ENCODE data around the gene ST6GALNAC5. TPM values are rescaled to one million over a fixed set of nuclear protein-coding genes. Genes with fewer than 3 reads are reported as not detected.
A peak's percentile ranks its signal among the peaks of the same experiment; 100 is the strongest.

ST6GALNAC5 gene
- total and polyA plus RNA-seq, 10 of the 15 experiments (the other 5 are each of a cell fraction or from before 2014, with no cell fraction given): under 0.01 to 1.8 (median 0.07) TPM; not detected in 6

GRCh38 chr1:76901158-76901767 is 34.0 kb downstream of the ST6GALNAC5 start:
- ATAC-seq (peak; percentile 99), FAIRE-seq (peak; percentile 81), DNase-seq (ENCODE audit: low read depth, low spot score) (peak; percentile 9)
- BruUV-seq (replicated peaks): no TSS peak
- H3K4me1 ChIP-seq (ENCODE audit: control insufficient read depth, insufficient read depth, low read length): no peaks in the 10 kb centered on the region
- TF ChIP-seq ATF7 (IDR thresholded peaks at IDR 0.05; ENCODE audit: low read depth) (no peak), RB1 (IDR thresholded peaks at IDR 0.05; ENCODE audit: borderline replicate concordance) (0 out of 2 replicates have a peak, but pooled peaks have one; percentile 37), SMC3 (IDR thresholded peaks at IDR 0.05; ENCODE audit: borderline replicate concordance, low read length) (peak; percentile 75; the same call in 1 of the 2 replicates), SMARCA5 (IDR thresholded peaks at IDR 0.05) (peak; percentile 78; the same call in 1 of the 2 replicates), YY1 (IDR thresholded peaks at IDR 0.05; ENCODE audit: low read depth, low read length) (0 out of 2 replicates have a peak, but pooled peaks have one; percentile 46), RAD21 (IDR thresholded peaks at IDR 0.05; ENCODE audit: insufficient read depth, low read depth, low read length) (peak; percentile 71)
- TF ChIP-seq, protein P1, sequence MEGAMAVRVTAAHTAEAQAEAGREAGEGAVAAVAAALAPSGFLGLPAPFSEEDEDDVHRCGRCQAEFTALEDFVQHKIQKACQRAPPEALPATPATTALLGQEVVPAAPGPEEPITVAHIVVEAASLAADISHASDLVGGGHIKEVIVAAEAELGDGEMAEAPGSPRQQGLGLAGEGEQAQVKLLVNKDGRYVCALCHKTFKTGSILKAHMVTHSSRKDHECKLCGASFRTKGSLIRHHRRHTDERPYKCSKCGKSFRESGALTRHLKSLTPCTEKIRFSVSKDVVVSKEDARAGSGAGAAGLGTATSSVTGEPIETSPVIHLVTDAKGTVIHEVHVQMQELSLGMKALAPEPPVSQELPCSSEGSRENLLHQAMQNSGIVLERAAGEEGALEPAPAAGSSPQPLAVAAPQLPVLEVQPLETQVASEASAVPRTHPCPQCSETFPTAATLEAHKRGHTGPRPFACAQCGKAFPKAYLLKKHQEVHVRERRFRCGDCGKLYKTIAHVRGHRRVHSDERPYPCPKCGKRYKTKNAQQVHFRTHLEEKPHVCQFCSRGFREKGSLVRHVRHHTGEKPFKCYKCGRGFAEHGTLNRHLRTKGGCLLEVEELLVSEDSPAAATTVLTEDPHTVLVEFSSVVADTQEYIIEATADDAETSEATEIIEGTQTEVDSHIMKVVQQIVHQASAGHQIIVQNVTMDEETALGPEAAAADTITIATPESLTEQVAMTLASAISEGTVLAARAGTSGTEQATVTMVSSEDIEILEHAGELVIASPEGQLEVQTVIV (IDR thresholded peaks at IDR 0.05; ENCODE audit: borderline replicate concordance, partially characterized antibody): no peak
- TF ChIP-seq, protein P2, sequence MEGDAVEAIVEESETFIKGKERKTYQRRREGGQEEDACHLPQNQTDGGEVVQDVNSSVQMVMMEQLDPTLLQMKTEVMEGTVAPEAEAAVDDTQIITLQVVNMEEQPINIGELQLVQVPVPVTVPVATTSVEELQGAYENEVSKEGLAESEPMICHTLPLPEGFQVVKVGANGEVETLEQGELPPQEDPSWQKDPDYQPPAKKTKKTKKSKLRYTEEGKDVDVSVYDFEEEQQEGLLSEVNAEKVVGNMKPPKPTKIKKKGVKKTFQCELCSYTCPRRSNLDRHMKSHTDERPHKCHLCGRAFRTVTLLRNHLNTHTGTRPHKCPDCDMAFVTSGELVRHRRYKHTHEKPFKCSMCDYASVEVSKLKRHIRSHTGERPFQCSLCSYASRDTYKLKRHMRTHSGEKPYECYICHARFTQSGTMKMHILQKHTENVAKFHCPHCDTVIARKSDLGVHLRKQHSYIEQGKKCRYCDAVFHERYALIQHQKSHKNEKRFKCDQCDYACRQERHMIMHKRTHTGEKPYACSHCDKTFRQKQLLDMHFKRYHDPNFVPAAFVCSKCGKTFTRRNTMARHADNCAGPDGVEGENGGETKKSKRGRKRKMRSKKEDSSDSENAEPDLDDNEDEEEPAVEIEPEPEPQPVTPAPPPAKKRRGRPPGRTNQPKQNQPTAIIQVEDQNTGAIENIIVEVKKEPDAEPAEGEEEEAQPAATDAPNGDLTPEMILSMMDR (IDR thresholded peaks at IDR 0.05 in 2 of 3, conservative IDR thresholded peaks at IDR 0.05 in 1 of 3; ENCODE audit: control insufficient read depth in 2 of 3, extremely low read depth in 1 of 3, insufficient read depth in 1 of 3, low read depth in 3 of 3, low read length in 3 of 3): peak; percentile 72 to 80 (median 78)
- H3K79me2 ChIP-seq (ENCODE audit: control insufficient read depth, insufficient read depth, low read length): no peaks in the 10 kb centered on the region
- H3K27ac ChIP-seq (ENCODE audit: control insufficient read depth, insufficient read depth): no peak overlapping the region
- H3K4me3 ChIP-seq: no peak overlapping the region
- ChIA-PET RAD21 (ENCODE audit: unreplicated experiment) (interaction anchor here (0.8 to 1.5 kb wide), 4 partner anchors 37 to 224 kb away, joined by 3 to 6 read pairs (median 4); no protein-coding TSS in a partner anchor), POLR2A (no interaction called here), SMC1A (ENCODE audit: uncharacterized antibody, unreplicated experiment) (interaction anchor here (1.9 kb wide), 1 partner anchor 129 kb away, joined by 11 read pairs; no protein-coding TSS in a partner anchor), CTCF (interaction anchor here (1.0 to 1.2 kb wide), 3 partner anchors 35 to 225 kb away, joined by 3 to 6 read pairs (median 4); no protein-coding TSS in a partner anchor)
- in situ Hi-C loops (cut with MboI): no loop called here
- no peaks in the 10 kb centered on the region for H3K27me3 ChIP-seq (replicated peaks in 1 of 2; ENCODE audit: control insufficient read depth in 2 of 2, insufficient read depth in 2 of 2, low read length in 1 of 2)
- no peaks in the 10 kb centered on the region for H3K9me3 ChIP-seq (replicated peaks; ENCODE audit: control insufficient read depth, insufficient read depth, low read length)
- no peak overlapping the region for H2AFZ ChIP-seq (ENCODE audit: control insufficient read depth, low read depth, low read length)
- no peak overlapping the region for H3K4me2 ChIP-seq (ENCODE audit: control insufficient read depth, insufficient read depth)
- no peaks in the 10 kb centered on the region for H4K20me1 ChIP-seq (ENCODE audit: control insufficient read depth, insufficient read depth)
- H3K36me3 ChIP-seq (ENCODE audit: control insufficient read depth in 2 of 2, insufficient read depth in 2 of 2, low read length in 1 of 2): no peaks in the 10 kb centered on the region
- intact Hi-C loops (cut with micrococcal nuclease; ENCODE audit: unreplicated experiment): loop anchor here (1.0 to 5.0 kb wide), 2 partner anchors 225 to 241 kb away; no protein-coding TSS in a partner anchor
- WGBS (ENCODE audit: insufficient coverage, insufficient replicate concordance, low lambda C conversion rate, missing lambda C conversion rate): 20% methylated on average over 2 of the region's 2 CpGs
- no peak overlapping the region for H3K9ac ChIP-seq (ENCODE audit: control insufficient read depth, insufficient read depth, low read length)
